ENCODE data around the gene CENPA.
"Not testable (repeated sequence)": the region's sequence is repeated elsewhere in the genome, so short reads cannot be mapped to it uniquely, and the experiment has no call there.

CENPA gene

DNA sequence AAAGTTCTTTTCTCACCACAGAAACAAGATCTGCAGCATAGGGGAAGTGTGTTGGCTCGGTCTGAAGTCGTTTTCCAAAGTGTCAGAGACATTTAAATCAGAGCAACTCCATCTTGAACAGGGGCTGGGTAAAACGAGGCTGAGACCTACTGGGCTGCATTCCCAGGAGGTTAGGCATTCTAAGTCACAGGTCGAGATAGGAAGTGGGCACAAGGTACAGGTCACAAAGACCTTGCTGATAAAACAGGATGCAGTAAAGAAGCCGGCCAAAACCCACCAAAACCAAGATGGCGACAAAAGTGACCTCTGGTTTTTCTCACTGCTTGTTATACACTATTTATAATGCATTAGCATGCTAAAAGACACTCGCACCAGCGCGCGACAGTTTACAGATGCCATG, 24.9 kb upstream of the CENPA start:
- not testable (repeated sequence) for DNase-seq (ENCODE audit: low spot score)

GRCh38 chr2:26763019-26763418, 22.8 kb upstream of the CENPA start:
- DNase-seq (ENCODE audit: low spot score): no peak

DNA sequence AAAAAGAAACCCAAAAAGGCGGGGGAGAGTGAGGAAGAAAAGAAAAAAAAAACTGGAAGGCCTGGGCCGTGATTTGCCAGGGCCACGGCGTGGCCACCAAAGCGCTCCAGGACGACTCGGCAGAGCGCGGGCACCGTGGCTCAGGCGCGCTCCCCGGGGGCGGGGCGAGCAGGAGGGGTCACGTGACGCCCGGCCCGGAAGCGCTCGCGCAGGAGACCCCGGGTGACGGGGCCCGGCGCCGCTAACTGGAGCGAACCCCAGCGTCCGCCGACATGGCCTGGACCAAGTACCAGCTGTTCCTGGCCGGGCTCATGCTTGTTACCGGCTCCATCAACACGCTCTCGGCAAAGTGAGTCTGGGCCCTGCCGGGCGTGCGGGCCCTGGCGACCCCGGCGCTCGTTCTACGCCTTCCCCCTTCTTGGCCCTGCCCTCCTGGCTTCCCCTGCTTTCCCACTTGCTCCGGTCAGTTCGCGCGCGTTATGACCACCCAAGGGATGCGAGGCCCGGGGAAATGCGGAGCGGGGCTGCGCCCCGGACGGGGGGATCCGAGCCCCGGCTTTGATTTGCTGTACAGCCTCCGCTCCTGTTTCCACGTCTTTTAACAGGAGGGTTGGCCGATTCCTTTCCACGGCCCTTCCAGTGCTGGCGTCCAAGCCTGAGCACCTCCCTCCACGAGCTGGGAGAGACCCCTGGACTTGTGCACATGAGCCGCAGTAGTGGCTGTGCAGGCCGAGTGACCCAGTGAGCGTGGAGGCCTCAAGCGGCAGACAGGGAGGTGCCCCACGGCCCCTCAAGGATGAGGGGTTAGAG, 21.6 kb upstream of the CENPA start, which contains the start of gene SLC35F6:
Gene SLC35F6 (plus strand): TSS at position 207 of the 810 bp plus-strand sequence. CDS start 66 bp downstream, at position 273.
- DNase-seq (ENCODE audit: low spot score): peak; percentile 71

DNA sequence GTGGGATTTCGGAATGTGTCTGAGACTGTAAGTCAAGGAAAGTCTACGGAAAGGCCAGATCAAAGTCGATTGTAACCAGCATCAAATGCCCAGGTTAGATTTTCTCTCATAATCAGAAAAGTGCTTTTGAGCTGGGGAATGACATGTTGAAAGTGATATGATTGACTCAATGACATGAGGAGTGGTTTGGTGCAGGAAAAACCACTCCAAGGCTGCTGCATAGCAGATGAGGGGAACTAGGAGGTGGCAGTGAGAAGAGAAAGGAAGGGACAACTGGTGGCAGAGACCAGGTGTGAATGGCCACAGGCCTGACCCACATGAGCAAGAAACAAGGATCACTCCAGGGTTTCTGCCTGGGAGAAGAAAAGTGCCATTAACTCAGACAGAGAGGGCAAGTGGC, 20.9 kb upstream of the CENPA start:
- DNase-seq (ENCODE audit: low spot score): no peak

DNA sequence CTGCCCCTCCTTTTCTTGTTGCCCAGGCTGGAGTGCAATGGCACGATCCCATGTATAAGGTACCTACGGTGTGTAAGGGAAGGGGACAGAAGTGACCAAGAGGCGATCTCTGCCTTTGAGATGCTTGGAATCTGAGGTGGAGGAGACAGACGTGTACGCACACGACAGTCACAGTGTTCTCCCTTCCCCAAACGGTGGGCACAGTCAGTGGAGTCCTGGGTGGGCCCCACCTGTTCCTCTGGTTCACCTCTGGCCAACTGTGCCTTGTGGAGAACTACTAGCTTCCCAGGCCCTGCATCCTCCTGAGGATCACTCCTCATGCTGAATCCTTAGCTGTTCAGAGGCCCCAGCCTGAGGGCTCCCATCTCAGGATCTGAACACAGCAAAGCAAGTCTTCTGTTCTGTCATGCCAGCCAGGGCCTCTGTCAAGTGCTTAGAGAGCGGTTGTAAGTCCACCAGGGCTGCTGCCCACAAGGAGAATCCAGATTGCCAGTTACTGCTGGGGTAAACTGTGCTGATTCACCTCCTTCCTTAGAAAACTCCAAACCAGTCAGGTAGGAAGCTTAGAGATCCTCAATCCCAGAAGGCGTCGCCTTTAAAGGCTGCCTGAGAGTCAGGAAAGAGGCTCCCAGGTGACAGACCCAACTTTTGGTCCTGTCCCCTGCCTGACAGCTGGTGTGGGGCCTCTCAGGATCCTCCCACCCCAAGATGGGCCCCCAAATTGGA, 20.2 kb upstream of the CENPA start:
- no peak for DNase-seq (ENCODE audit: low spot score)

DNA sequence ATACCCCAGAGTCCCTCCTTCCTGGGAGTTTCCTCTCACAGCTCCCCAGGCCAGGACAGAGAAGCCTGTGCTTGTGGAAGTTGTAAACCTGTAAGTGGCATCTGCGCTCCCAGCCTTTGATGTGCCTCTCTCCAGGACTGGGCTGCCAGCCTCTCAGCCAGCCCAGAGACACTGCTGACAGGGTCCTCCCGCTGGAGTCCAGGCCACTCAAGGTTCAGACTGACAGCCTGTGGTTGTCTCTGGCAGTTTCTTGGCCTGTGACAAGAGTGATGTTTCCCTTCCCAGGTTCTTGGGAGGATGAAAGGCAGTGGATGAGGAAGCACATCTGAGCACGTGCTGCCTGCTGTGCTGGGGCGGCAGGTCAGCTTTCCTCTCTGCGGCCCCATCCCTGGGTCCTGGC, 18.7 kb upstream of the CENPA start:
- no peak for DNase-seq (ENCODE audit: low spot score)

DNA sequence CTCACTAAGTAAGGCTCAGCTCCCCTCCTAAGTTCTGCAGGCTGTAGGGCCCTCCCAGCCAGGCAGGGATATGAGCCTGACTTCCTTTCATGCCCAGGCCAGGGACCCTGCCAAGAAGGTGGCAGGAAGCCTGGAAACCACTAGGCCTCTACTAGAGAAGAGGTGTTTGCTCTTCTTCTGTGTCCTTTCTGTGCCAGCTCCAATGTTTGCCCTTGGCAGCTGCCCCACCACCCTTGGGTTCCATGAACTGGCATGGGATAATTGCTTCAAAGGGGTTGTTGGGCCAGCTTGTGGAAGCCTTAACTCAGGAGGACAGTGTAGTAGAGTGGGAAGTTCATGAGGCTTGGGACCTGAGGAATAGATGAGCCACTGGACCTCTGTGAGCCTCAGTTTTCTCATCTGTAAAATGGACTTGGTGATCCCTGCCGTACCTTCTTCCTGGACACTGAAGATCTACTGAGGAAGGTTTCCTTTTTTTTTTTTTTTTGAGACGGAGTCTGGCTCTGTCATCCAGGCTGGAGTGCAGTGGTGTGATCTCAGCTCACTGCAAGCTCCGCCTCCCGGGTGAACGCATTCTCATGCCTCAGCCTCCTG, 17.9 kb upstream of the CENPA start:
- no peak for DNase-seq (ENCODE audit: low spot score)

- DNase-seq (ENCODE audit: low spot score): no peak
Observed at GRCh38 chr2:26768759-26769088, 17.1 kb upstream of the CENPA start.

GRCh38 chr2:26769089-26769761, 16.6 kb upstream of the CENPA start:
- no peak for DNase-seq (ENCODE audit: low spot score)

GRCh38 chr2:26770986-26771586, 14.8 kb upstream of the CENPA start:
- no peak for DNase-seq (ENCODE audit: low spot score)

GRCh38 chr2:26772064-26773001, 13.5 kb upstream of the CENPA start:
- DNase-seq (ENCODE audit: low spot score): no peak

GRCh38 chr2:26776195-26776800, 9.6 kb upstream of the CENPA start:
- DNase-seq (ENCODE audit: low spot score): no peak

DNA sequence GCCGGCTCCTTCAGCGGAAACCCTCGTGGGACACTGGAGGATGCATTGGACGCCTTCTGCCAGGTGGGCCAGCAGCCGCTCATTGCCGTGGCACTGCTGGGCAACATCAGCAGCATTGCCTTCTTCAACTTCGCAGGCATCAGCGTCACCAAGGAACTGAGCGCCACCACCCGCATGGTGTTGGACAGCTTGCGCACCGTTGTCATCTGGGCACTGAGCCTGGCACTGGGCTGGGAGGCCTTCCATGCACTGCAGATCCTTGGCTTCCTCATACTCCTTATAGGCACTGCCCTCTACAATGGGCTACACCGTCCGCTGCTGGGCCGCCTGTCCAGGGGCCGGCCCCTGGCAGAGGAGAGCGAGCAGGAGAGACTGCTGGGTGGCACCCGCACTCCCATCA, 7.8 kb upstream of the CENPA start:
- no peak for DNase-seq (ENCODE audit: low spot score)

DNA sequence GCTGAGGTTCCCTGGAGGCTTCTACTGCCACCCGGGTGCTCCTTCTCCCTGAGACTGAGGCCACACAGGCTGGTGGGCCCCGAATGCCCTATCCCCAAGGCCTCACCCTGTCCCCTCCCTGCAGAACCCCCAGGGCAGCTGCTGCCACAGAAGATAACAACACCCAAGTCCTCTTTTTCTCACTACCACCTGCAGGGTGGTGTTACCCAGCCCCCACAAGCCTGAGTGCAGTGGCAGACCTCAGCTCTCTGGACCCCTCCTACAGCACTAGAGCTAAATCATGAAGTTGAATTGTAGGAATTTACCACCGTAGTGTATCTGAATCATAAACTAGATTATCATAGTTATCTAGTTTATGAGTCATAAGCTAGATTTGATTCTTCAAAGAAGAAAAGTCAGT, 7.3 kb upstream of the CENPA start:
- no peak for DNase-seq (ENCODE audit: low spot score)

DNA sequence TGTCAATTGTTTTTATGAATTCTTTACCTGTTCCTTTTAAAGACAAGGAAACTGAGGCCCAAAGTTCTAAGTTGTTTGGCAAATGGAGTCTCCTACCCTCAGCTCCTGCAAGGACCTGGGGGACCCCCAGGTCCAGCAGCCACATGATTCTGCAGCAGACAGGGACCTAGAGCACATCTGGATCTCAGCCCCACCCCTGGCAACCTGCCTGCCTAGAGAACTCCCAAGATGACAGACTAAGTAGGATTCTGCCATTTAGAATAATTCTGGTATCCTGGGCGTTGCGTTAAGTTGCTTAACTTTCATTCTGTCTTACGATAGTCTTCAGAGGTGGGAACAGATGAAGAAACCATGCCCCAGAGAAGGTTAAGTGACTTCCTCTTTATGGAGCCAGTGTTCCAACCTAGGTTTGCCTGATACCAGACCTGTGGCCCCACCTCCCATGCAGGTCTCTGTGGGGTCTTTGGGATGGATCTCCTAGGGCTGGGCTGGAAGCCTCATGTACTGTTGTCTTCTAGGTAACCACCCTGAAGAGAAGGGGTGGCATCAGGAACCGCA, 5.6 kb upstream of the CENPA start:
- no peak for DNase-seq (ENCODE audit: low spot score)

DNA sequence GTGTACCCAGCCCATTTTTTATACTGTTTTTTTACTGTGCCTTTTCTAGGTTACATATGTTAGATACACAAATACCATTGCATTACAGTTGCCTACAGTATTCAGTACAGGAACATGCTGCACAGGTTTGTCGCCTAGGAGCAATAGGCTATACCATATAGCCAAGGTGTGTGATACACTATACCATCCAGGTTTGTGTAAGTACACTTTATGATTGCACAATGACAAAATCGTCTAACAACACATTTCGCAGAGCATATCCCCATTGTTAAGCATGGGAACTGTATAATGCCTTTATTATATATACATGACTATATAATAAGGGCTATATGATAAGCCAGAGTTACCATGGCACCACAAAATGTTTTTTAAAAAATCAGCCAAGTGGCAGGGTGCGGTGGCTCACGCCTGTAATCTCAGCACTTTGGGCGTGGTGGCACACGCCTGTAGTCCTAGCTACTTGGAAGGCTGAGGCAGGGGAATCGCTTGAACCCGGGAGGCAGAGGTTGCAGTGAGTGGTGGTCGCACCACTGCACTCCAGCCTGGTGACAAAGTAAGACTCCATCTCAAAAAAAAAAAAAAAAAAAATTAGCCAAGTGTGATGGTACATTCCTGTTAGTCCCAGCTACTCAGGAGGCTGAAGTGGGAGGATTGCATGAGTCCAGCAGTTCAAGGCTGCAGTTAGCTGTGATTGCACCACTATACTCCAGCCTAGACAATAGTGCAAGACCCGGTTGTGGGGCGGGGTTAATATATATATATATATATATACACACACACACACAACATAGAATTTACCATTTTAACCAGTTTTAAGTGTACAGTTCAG, 2.8 kb upstream of the CENPA start:
- DNase-seq (ENCODE audit: low spot score): no peak

DNA sequence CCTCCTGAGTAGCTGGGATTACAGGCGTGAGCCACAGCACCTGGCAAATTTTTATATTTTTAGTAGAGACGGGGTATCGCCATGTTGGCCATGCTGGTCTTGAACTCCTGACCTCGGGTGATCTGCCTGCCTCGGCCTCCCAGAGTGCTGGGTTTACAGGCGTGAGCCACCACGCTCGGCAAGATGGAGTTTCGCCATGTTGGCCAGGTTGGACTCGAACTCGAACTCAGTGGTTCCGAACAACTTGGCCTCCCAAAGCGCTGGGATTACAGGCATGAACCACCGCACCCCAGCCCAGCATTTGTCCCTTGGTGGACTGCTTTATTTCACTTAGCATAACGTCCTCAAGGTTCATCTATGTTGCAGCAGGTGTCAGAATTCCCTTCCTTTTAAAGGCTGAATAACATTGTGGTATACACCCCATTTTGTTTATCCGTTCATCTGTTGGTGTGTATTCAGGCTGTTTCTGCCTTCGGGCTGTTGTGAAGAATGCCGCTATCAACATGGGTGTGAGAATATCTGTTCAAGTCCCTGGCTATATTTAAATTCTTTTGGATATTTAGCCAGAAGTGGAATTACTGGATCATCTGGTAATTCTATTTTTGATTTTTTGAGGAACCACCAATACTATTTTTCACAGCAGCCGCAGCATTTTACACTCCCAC, 1.2 kb upstream of the CENPA start:
- DNase-seq (ENCODE audit: low spot score): no peak

All from SK-N-DZ (cell line).